H7 (cell line): ENCODE data around the gene CSRP1. TPM values are rescaled to one million over a fixed set of nuclear protein-coding genes. Genes with fewer than 3 reads are reported as not detected.
A peak's percentile ranks its signal among the peaks of the same experiment; 100 is the strongest.
"Not testable (repeated sequence)": the region's sequence is repeated elsewhere in the genome, so short reads cannot be mapped to it uniquely, and the experiment has no call there.

Source experiments
- DNase-seq: peaks from one replicate; pipeline ENCODE4 v3.0.0; 2012
- H3K27me3 ChIP-seq: 2 replicates; pipeline ENCODE4 v1.6.0; 2011; ENCODE audit warnings: mild to moderate bottlenecking, low read length; ENCODE audit not compliant: control insufficient read depth, insufficient read depth
- H3K36me3 ChIP-seq: replicated peaks from 2 replicates; pipeline ENCODE4 v1.5.1; 2011; ENCODE audit warnings: low read length; ENCODE audit not compliant: control insufficient read depth, insufficient read depth
- H3K4me3 ChIP-seq: 2 replicates; pipeline ENCODE4 v1.5.1; 2011; ENCODE audit warnings: low read depth, mild to moderate bottlenecking, control low read depth, low read length, moderate library complexity; ENCODE audit not compliant: insufficient read depth
- total RNA-seq: library from RNA; depleted of rRNA; stranded (reverse); fragments of >200 nt; shearing (Covaris generic); gene quantifications from 2 replicates; pipeline ENCODE4 v1.2.3, GENCODE V29; 2014

Gene CSRP1
- total RNA-seq, 1 experiment from 2014 or later = 0.73 TPM

DNA sequence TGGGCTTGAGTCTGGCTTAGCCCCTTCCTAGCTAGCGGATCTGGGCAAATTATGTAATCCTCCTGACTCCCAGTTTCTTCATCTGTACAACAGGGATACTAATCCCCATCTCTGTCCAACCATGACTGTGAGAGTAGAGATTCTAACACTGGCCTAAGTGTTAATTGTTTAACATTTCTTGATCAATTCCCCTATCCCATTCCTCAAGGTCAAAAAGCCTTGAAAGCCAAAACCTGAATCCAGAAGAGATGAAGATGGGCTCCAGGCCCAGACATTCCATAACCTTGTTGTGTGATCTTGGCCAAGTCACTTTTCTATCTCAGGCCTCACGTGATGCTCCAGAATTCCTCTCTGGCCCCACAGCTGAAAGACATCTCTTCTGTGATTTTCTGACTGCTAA lies 19.2 kb downstream of the CSRP1 start:
- Histone ChIP-seq H3K27me3 (no peaks in the 10 kb centered on the region; the same call in 1 of the 2 replicates), H3K4me3 (no peak overlapping the region), H3K36me3 (no peaks in the 10 kb centered on the region; the same call in 1 of the 2 replicates)
- no peak for DNase-seq

DNA sequence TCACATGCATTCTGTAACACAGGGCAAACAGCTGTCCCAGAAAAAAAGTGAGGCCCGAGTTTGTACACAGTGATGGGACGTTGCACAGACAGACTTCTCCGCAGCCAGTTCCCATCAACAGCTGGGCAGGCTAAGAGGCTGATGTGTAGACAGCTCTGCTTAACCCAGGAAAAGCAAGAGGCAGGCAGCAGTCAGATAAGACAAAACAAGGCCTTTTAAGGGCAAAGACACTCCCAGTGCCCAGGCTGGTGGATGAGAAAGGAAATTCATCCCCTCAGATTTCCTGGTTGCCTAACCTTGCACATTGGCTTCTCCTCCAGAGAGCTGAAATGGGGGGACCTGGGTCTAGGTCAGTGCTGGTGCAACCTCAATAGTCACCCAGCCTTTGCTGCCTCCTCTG lies 20.7 kb downstream of the CSRP1 start:
- DNase-seq = no peak
- H3K4me3 ChIP-seq = no peak overlapping the region
- H3K27me3 ChIP-seq = peaks cover 8% of the 10 kb centered on the region
- H3K36me3 ChIP-seq = no peaks in the 10 kb centered on the region; the same call in 1 of the 2 replicates

DNA sequence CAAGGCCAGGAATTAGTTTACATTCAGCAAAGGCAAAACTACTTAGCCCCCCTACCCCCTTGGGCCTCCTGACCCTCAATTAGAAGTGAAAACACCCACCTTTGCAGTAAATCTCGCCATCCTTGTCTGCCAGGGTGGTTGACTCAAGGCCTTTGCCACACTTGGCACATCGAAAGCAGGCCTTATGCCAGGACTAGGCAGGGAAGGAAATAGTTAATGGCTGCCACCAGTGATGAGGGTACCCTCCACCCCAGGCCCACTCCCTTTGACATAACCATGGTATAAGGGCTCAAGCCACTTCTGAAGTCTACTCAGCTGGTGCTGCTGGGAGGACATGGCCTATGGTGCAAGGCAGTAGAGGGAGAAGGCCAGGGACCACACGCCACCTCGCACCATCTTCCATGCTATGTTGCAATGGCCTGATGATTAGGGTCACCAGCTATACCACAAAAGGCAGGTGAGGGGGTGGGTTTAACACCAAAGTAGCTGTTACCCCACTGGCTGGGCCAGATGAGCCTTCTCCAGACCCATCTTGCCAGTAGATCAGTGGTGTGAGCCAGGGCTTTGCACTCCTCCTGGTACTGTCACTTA lies 21.6 kb downstream of the CSRP1 start:
- Histone ChIP-seq H3K36me3 (no peaks in the 10 kb centered on the region; the same call in 1 of the 2 replicates), H3K27me3 (peaks cover 13% of the 10 kb centered on the region), H3K4me3 (no peak overlapping the region)
- no peak for DNase-seq

DNA sequence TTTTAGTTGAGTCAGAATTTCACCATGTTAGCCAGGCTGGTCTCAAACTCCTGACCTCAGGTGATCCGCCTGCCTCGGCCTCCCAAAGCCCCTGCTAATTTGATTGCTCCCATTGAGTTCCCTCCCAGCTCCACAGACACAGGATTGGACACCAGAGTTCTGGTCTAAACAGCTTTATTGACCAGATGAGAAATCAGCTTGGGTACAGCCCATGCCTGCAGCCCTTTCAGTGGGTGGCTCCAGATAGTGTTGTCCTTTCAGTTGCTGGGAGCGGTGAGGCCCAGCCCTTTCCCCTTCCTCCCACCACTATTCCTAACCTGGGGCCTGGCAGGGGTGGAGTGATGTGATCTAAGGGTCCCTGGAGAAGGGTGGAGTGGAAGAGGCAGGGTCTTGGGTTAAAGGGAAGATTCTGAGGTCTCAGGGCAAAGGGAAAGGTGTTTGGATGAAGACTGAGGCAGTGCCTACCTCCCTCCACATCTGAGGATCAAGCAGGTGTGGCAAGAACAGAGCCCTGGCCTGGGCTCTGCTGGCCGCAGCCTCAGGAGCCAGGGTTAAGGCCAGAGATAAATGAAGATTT lies 23.5 kb downstream of the CSRP1 start:
- Histone ChIP-seq H3K36me3 (no peaks in the 10 kb centered on the region), H3K4me3 (no peak overlapping the region), H3K27me3 (peaks cover 15% of the 10 kb centered on the region)
- no peak for DNase-seq

DNA sequence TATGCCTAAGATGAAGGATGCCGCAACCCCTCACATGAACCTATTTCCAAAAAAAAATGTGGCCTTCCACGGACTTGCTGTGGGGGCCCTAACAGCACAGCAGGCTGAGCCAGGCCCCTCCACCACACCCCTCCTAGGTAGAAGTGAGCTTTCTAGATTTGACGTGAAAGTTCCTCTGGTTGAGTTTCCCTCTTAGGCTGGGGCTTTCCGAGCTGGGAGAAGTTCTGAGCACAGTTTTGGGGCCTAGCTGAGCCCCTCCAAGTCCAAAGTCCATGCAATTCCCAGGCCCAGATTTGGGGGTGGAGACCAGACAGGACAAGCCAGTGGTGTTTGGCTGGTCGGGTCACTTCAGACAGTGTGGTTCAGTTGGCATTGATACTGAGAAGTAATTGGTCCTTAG lies 24.2 kb downstream of the CSRP1 start:
- DNase-seq = no peak
- H3K36me3 ChIP-seq = no peaks in the 10 kb centered on the region
- H3K4me3 ChIP-seq = no peak overlapping the region
- H3K27me3 ChIP-seq = peaks cover 15% of the 10 kb centered on the region

DNA sequence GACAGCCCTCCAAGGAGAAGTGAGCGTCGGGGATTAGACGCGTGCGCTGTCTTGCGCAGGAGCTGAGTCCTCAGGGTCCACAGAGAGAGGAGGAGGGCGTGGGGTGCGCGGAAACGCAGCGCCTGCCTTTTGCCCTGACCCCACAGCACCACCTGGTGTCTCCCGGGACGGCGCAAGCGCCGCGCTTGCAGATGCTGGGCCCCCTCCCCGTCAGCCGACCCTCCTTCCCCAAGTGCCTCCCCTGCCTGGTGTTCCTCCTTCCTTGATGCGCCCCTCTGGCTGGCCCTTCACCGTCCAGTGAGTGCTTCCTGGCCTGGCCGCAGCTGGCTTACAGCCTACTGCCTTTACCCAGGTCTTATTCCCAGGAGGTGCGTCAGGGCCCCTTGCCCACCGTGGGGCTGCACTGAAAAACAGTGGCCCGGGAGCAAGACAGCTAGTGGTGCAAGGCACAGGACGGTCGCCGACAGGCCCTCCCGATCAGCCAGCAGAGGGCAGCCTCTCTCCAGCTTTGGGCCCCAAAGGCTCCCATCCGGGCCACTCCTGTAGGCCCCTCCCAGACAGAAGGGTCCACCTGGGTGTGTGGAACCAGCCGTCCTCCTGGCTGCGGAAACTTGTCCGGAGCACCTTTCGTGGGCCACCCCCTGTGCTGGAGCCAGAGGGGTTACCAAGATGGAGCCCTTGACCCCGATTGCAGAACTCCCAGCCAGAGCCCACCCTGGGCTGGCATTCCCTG lies 25.0 kb downstream of the CSRP1 start:
- Histone ChIP-seq H3K27me3 (peaks cover 15% of the 10 kb centered on the region), H3K4me3 (peak overlapping the region; percentile 49), H3K36me3 (no peaks in the 10 kb centered on the region)
- DNase-seq = peak; percentile 96

DNA sequence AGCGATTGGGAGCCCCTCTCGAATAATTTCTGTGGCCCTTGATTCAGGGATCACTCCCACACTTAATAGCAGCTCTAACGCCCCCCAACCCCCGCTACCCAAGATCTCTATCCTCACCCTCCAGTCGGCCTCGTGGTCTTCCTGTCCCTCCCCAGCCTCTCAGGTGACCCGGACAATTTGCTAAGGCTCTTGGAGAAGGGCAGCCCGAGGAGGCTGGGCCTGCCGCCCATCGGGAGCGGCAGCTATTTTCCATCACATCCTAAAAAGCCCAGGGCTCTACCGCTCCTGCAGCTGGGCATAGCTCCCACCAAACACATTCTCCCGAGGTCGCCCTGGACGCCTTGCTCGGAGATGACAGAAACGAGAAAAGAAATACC lies 25.9 kb downstream of the CSRP1 start:
- H3K27me3 ChIP-seq = peaks cover 15% of the 10 kb centered on the region
- peak; percentile 75 for DNase-seq
- H3K4me3 ChIP-seq = peak overlapping the region; percentile 49
- no peaks in the 10 kb centered on the region for H3K36me3 ChIP-seq

DNA sequence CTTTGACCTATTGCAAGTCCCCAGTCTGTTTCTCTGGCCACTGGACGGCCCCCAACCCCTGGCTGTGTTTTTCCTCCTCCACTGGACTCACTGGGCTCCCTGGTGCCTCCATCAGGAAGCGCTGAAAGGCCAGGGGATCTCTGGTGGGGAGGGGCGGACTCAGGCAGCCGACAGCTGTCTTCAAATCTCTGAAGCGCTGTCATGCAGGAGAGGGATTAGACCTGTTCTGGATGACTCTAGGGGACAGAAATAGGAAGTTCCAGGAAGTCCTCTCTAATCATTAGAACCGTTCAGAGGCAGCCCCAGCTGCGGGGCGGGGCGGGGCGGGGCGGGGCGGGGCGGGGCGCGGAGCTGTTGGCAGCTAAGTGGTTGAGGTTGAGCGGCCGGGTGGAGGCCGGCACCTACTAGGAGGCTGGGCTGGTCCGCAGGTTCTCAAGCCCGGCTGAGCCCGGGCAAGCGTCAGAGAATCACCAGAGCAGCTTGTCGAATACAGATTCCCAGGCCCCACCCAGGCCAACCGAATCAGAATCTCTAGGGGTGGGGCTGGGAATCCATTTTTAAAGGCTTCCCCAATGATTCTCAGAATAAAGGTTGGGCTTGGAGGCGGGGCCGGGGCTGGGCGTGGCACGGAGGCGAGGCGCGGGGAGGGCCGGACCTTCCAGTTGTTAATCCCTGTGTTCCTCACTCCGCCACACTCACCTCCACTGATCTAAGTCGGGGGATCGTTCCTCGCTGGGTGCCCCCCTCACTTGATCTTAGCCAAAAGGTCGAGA lies 26.5 kb downstream of the CSRP1 start:
- Histone ChIP-seq H3K4me3 (peak overlapping the region; percentile 49), H3K27me3 (peaks cover 15% of the 10 kb centered on the region), H3K36me3 (no peaks in the 10 kb centered on the region)
- DNase-seq = peak; percentile 94

DNA sequence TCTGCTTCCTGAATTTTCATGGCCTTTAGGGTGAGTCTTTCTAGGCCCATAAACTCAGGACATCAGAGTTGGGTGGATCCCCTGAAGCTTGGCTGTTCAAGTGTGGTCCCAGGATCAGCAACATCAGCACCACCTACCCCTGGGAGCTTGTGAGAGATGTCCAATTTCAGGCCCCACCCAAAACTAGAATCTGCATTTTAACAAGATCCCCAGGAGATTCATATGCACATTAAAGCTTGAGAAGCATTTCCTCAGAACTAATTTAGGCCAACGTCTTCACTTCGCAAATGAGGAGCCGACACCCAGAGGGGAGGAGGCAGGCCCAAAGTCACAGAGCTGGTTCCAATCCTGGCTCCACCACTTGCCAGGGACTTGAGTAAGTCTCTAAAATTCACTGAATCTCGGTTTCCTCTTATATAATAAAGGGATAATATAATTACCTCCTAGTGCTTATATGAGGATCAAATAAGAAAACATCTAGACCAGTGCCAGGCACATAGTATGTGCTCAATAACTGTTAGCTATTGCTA lies 27.7 kb downstream of the CSRP1 start:
- no peaks in the 10 kb centered on the region for H3K36me3 ChIP-seq
- peaks cover 15% of the 10 kb centered on the region for H3K27me3 ChIP-seq
- no peak for DNase-seq
- H3K4me3 ChIP-seq = no peak overlapping the region

DNA sequence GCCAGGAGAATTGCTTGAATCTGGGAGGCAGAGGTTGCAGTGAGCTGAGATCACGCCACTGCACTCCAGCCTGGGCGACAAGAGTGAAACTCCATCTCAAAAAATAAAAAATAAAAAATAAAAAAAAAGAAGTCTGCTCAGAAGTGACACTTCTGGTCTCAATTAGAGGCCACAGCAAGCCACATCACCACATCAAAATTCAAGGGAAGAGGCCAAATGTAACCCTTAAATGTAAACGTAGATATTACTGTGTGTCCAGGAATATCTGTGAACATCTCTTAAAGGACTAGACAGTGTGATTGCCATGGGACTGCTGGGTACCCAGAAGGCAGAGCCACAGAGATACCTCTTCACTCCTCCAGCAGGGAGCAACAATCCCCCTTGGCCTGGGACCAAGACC lies 28.3 kb downstream of the CSRP1 start:
- peaks cover 15% of the 10 kb centered on the region for H3K27me3 ChIP-seq
- not testable (repeated sequence) for DNase-seq, H3K36me3 ChIP-seq, H3K4me3 ChIP-seq

DNA sequence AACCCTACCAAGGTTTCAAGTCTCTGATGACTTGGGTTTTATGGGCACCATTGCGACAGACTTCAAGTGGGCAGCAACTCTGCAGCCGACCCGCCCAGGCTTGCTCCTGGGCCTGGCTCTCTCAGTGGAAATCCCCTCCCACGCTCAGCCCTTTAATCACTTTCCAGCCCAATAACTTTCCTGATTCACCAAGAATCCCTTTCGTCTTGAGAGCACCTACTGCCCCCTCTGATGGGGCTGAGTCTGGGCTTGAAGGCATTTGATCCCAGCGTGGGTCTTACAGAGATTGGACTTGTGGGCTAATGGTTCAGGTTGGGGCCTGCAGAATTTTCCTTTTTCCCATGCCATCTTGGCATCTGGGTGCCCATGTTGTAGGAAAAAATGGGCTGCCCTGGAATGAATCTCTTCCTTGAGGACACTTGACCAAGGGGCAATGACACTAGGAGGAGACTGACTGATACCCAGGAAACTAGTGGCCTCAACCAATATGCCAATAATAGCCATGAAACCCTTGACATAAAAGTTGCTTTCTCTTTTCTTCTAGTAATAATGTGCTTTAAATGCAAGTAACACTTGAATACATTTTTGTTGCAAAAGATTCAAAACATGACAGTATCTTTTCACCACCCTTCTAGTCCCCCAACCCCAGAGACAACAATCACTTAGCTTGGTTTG lies 30.1 kb downstream of the CSRP1 start:
- no peak overlapping the region for H3K4me3 ChIP-seq
- H3K27me3 ChIP-seq = peaks cover 16% of the 10 kb centered on the region
- no peak for DNase-seq
- no peaks in the 10 kb centered on the region for H3K36me3 ChIP-seq

DNA sequence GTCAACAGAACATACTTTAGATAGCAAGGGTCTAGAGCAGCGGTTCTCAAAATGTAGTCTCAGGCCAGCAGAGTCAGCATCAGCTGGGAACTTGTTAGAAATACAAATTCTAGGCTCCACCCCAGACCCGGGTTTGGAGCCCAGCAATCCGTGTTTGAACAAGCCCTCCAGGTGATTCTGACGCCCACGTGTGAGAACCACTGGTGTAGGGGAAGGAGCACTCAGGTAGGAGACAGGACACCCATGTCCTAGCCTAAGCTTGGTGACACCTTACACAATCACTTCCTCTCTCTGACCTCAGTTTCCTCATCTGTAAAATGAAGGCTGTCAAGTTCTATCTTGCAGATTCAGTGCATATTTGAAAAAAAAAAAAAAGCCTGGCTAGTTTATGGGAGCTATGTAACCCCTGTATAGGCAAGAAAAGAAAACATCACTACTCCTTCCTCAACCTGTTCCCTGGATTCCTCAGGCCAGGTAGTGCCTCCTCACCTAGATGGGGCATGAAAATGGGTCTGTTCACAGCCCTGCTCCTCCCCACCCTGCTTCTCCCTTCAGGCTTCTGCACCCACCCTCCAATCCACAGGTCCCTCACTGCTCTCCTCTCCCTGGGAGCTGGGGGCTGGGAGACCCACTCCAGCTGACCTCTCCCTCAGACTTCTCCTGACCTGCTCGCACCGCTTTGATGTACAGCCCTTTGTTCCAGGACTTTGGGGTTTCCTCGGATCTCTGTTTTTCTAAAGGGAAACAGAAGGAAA lies 30.8 kb downstream of the CSRP1 start:
- no peak overlapping the region for H3K4me3 ChIP-seq
- DNase-seq = no peak
- H3K36me3 ChIP-seq = no peaks in the 10 kb centered on the region
- peaks cover 16% of the 10 kb centered on the region for H3K27me3 ChIP-seq

DNA sequence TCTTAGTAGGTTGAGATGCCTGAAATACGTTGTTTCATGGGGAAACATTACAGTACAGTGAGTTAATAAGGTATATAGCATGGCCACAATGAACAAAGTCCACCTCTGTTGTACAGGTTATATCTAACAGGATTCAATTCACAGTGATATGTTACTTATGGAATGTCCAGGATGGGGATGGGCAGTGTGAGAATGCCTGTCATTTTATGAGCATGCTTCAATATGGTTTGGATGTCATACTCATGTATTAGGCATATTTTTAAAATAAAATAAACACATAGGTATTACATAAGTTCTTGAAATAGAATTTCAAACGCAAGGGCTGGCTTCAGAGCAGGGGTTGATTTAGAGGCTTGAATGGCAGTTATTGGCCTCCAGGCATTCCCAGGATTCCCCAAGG lies 31.8 kb downstream of the CSRP1 start:
- Histone ChIP-seq H3K27me3 (peaks cover 20% of the 10 kb centered on the region), H3K4me3 (no peak overlapping the region)
- DNase-seq = no peak

More for the DNA sequence above, 31.8 kb downstream of the CSRP1 start:
- H3K36me3 ChIP-seq = no peaks in the 10 kb centered on the region
